Adrenal gland (tissue), 12 donors: ENCODE results near the gene GAMT. TPM values are rescaled to one million over a fixed set of nuclear protein-coding genes. Genes with fewer than 3 reads are reported as not detected.

ENCODE experiments used
- DNase-seq, 7 donors: peaks; one replicate each; pipeline ENCODE4 v3.0.0-alpha.2; 2019 to 2020
- H3K27ac ChIP-seq, 5 donors: fragments of 200-600 bp; sonication (generic) in 4 of 5; 1 replicate in 3 of 5; 2 replicates in 2 of 5; pipeline versions ENCODE4 v1.5.1 to v1.8.0; 2016 to 2020; ENCODE audit warnings: mild to moderate bottlenecking in 1 of 5
- H3K27me3 ChIP-seq: fragments of 200-600 bp; 2 replicates; pipeline ENCODE4 v1.8.0; 2021
- H3K36me3 ChIP-seq, 2 donors: fragments of 200-600 bp; replicated peaks in 1 of 2; 1 replicate in 1 of 2; 2 replicates in 1 of 2; pipeline versions ENCODE4 v1.5.1 to v1.8.0; 2018 to 2022
- H3K4me1 ChIP-seq, 2 donors: fragments of 200-600 bp; replicated peaks in 1 of 2; 1 replicate in 1 of 2; 2 replicates in 1 of 2; pipeline versions ENCODE4 v1.5.1 to v1.8.0; 2018 to 2021
- H3K4me3 ChIP-seq, 4 donors: fragments of 200-600 bp; sonication (generic) in 3 of 4; one replicate each; pipeline ENCODE4 v1.5.1; 2016 to 2018
- H3K9me3 ChIP-seq, 3 donors: fragments of 200-600 bp; sonication (generic) in 1 of 3; replicated peaks in 1 of 3; 1 replicate in 2 of 3; 2 replicates in 1 of 3; pipeline versions ENCODE4 v1.5.1 to v1.8.0; 2016 to 2021
- POLR2A ChIP-seq, 2 donors: fragments of 450-650 bp; IDR thresholded peaks; one replicate each; pipeline ENCODE4 v1.6.1; 2017; ENCODE audit warnings: antibody characterized with exemption in 2 of 2, mild to moderate bottlenecking in 2 of 2, moderate library complexity in 1 of 2
- WGBS, 4 donors: extraction: QIAGEN DNeasy Blood & Tissue Kit in 2 of 4; methylation state at CpG; one replicate each; pipeline versions ENCODE4 v1.1.5 to v1.1.7; 2013 to 2017; 5-methylcytosine and 5-hydroxymethylcytosine counted together
- intact Hi-C, 2 donors: fragments of 100-400 bp; cut with DNase I; formaldehyde crosslinking; loops; one replicate each; pipeline versions ENCODE4 v1.14.1 to v1.15.0; 2022 to 2023
- polyA plus RNA-seq, 3 donors: library from polyadenylated mRNA; stranded (reverse); fragments of 200-250 nt in 2 of 3; fragments of 350-450 nt in 1 of 3; fragmentation: Illumina TruSeq in 1 of 3; extraction: RNeasy Lipid Tissue Mini Kit (QIAGEN cat#74804) in 1 of 3; gene quantifications; one replicate each; pipeline ENCODE4 v1.2.3, GENCODE V29; 2013 to 2014
- total RNA-seq, 9 donors: library from RNA; depleted of rRNA in 4 of 9; stranded (reverse); fragments of >200 nt in 4 of 9; fragments of 120-200 nt in 1 of 9; fragmentation: NEBNext Ultra II Directional in 1 of 9; extraction: Animal tissue kit (Norgen Biotek cat#: 25700) in 1 of 9; gene quantifications; one replicate each; pipeline versions ENCODE4 v1.1.0 to v1.2.4, GENCODE V29; 2013 to 2023
- TF ChIP-seq, protein P1 (sequence below), 6 experiments: fragments of 450-650 bp in 4 of 6; fragments of 200-600 bp in 2 of 6; sonication (generic) in 1 of 6; IDR thresholded peaks; 1 replicate in 5 of 6; 2 replicates in 1 of 6; pipeline versions ENCODE4 v1.5.1 to v1.8.0; 2016 to 2021; ENCODE audit warnings: antibody characterized with exemption in 6 of 6, mild to moderate bottlenecking in 2 of 6, moderate library complexity in 1 of 6
- donor health status: healthy with polysubstance abuse.
- donor health status: Bipolar disorder and iron deficiency.
- donor health status: DM: yes; HTN: yes; CAD: no.
- donor health status: DM: no; HTN: no; CAD: no.
- donor health status: DM: no; HTN: no; CAD: no.
- donor health status: DM: yes; HTN: yes; CAD: no.

The GAMT gene
- total and polyA plus RNA-seq, 12 donors = 7.4 to 96.9 (median 36.3) TPM

DNA sequence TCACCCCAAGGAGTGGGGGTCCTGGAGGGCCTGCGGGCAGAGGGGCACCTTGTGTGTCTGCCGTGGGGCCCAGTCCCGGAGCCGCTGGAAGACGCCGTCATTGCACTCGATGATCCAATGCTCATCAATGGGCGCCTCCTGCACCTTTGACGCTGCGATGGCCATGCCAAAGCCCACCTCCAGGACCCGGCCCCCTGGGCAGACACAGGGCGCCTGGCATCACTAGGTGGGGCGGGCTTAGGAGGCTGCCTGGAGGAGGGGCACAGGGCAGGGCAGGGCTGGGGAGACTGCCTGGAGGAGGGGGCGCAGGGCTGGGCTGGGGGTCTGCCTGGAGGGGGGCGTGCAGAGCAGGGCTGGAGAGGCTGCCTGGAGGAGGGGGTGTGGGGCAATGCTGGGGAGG lies 1.6 kb downstream of the GAMT start:
- intact Hi-C loops = no loop called here
- no peak for DNase-seq
- WGBS, 4 donors = 85 to 94% (median 92%) methylated on average over 2 to 15 of the region's 15 CpGs
- no peaks in the 10 kb centered on the region for H3K36me3 ChIP-seq
- TF ChIP-seq, protein P1, sequence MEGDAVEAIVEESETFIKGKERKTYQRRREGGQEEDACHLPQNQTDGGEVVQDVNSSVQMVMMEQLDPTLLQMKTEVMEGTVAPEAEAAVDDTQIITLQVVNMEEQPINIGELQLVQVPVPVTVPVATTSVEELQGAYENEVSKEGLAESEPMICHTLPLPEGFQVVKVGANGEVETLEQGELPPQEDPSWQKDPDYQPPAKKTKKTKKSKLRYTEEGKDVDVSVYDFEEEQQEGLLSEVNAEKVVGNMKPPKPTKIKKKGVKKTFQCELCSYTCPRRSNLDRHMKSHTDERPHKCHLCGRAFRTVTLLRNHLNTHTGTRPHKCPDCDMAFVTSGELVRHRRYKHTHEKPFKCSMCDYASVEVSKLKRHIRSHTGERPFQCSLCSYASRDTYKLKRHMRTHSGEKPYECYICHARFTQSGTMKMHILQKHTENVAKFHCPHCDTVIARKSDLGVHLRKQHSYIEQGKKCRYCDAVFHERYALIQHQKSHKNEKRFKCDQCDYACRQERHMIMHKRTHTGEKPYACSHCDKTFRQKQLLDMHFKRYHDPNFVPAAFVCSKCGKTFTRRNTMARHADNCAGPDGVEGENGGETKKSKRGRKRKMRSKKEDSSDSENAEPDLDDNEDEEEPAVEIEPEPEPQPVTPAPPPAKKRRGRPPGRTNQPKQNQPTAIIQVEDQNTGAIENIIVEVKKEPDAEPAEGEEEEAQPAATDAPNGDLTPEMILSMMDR (IDR thresholded peaks at IDR 0.05) = no peak
- no peak for TF ChIP-seq POLR2A (IDR thresholded peaks at IDR 0.05)
- H3K4me3 ChIP-seq = no peak overlapping the region
- no peaks in the 10 kb centered on the region for H3K9me3 ChIP-seq
- no peaks in the 10 kb centered on the region for H3K27me3 ChIP-seq
- no peak overlapping the region for H3K27ac ChIP-seq
- peaks cover 10 to 19% of the 10 kb centered on the region in 2 donors for H3K4me1 ChIP-seq

DNA sequence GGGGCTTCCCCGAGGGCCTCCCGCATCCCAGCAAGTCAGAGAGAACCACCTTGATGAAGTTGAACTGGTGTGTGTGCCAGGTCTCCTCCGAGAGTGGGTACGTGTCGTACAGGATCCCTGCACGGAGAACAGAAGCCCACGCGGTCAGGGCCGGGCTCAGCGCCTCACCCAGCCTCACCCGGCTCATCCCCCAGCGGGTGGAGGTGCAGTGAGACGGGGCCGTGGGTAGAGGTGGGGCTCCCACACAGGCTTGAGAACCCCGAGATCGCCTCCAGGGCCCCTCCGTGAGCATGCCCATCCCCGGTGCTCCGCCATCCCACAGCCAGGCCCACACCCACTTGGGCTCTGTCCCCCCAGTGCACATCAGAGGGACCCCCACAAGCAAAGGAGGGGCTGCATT lies 2.3 kb downstream of the GAMT start:
- Histone ChIP-seq H3K36me3 (no peaks in the 10 kb centered on the region), H3K27me3 (no peaks in the 10 kb centered on the region), H3K27ac (no peak overlapping the region), H3K9me3 (no peaks in the 10 kb centered on the region), H3K4me3 (no peak overlapping the region), H3K4me1 (peaks cover 10 to 19% of the 10 kb centered on the region in 2 donors)
- TF ChIP-seq, protein P1 (IDR thresholded peaks at IDR 0.05) = no peak
- TF ChIP-seq POLR2A (IDR thresholded peaks at IDR 0.05) = no peak
- intact Hi-C loops = no loop called here
- WGBS, 4 donors = 87 to 96% (median 91%) methylated on average over 11 to 19 of the region's 19 CpGs
- DNase-seq = no peak

GRCh38 chr19:1397838-1398237 lies 3.5 kb downstream of the GAMT start:
- no peaks in the 10 kb centered on the region for H3K27me3 ChIP-seq
- no peak overlapping the region for H3K4me3 ChIP-seq
- peaks cover 0 to 9% of the 10 kb centered on the region in 2 donors for H3K36me3 ChIP-seq
- H3K4me1 ChIP-seq = peaks cover 10 to 19% of the 10 kb centered on the region in 2 donors
- no peak overlapping the region for H3K27ac ChIP-seq
- TF ChIP-seq, protein P1 (IDR thresholded peaks at IDR 0.05) = no peak
- no peak for TF ChIP-seq POLR2A (IDR thresholded peaks at IDR 0.05)
- intact Hi-C loops = no loop called here
- H3K9me3 ChIP-seq = no peaks in the 10 kb centered on the region
- WGBS, 4 donors = 95 to 96% (median 96%) methylated on average over 6 to 9 of the region's 9 CpGs
- DNase-seq = no peak

GRCh38 chr19:1396768-1397679 lies 4.3 kb downstream of the GAMT start:
- intact Hi-C loops = no loop called here
- no peaks in the 10 kb centered on the region for H3K27me3 ChIP-seq
- peaks cover 0 to 17% of the 10 kb centered on the region in 2 donors for H3K36me3 ChIP-seq
- H3K27ac ChIP-seq = no peak overlapping the region
- no peak overlapping the region for H3K4me3 ChIP-seq
- peaks cover 10 to 19% of the 10 kb centered on the region in 2 donors for H3K4me1 ChIP-seq
- DNase-seq = no peak
- H3K9me3 ChIP-seq = no peaks in the 10 kb centered on the region
- no peak for TF ChIP-seq POLR2A (IDR thresholded peaks at IDR 0.05)
- TF ChIP-seq, protein P1 (IDR thresholded peaks at IDR 0.05) = no peak
- WGBS, 4 donors = 65 to 77% (median 76%) methylated on average over 8 to 41 of the region's 42 CpGs; no CpG with 5 or more reads in 1 of the 4 donors
